H1 (cell line): ENCODE results near the gene PHACTR1. TPM values are rescaled to one million over a fixed set of nuclear protein-coding genes. Genes with fewer than 3 reads are reported as not detected.

Experiments
- KDM4A ChIP-seq: IDR thresholded peaks from one replicate; pipeline ENCODE4 v1.7.1; 2012; ENCODE audit warnings: low read depth, mild to moderate bottlenecking, moderate library complexity, low read length, inconsistent platforms; ENCODE audit not compliant: severe bottlenecking
- TEAD4 ChIP-seq: IDR thresholded peaks from 2 replicates; pipeline ENCODE4 v1.6.1; 2012; ENCODE audit warnings: low read depth, low read length, inconsistent platforms, mixed read lengths
- USF2 ChIP-seq: IDR thresholded peaks from 2 replicates; pipeline ENCODE4 v1.6.1; 2011; ENCODE audit warnings: low read length, improper control_type of control experiment
- polyA plus RNA-seq, 7 experiments: library from polyadenylated mRNA; depleted of rRNA in 3 of 7; stranded (reverse) in 5 of 7; unstranded in 2 of 7; fragments of >200 nt in 5 of 7; fragments of 200-250 nt in 2 of 7; gene quantifications; 1 replicate in 5 of 7; 2 replicates in 1 of 7; 4 replicates in 1 of 7; pipeline versions ENCODE4 v1.2.1 to v1.2.3, GENCODE V29; 2011 to 2013; ENCODE audit warnings: missing spikeins in 2 of 7, mixed read lengths in 2 of 7
- total RNA-seq: library from RNA; stranded (reverse); fragmentation: NEBNext Ultra II Directional; extraction: Animal tissue kit (Norgen Biotek cat#: 25700); gene quantifications from 2 replicates; pipeline ENCODE4 v1.2.1, GENCODE V29; 2021

PHACTR1 gene
- total and polyA plus RNA-seq, 2 of the 8 experiments (the other 6 are each of a cell fraction or from before 2014, with no cell fraction given) = 3.9 to 17.1 TPM

GRCh38 chr6:13117570-13117969, 401.0 kb downstream of the PHACTR1 start (continued):
- TF ChIP-seq USF2 = no peak
- no peak for TF ChIP-seq TEAD4
- TF ChIP-seq KDM4A = no peak
